Loucy (cell line): ENCODE results near the gene DAZ3.
"Not testable (repeated sequence)": the region's sequence is repeated elsewhere in the genome, so short reads cannot be mapped to it uniquely, and the experiment has no call there.

Source experiments
- H2AFZ ChIP-seq: fragments of 200-600 bp; sonication (generic); 2 replicates; pipeline ENCODE4 v1.6.0; 2016; ENCODE audit warnings: antibody characterized with exemption, mild to moderate bottlenecking, low read length, moderate library complexity
- H3F3A ChIP-seq: fragments of 200-600 bp; 2 replicates; pipeline ENCODE4 v1.6.0; 2016; ENCODE audit warnings: antibody characterized with exemption, low read depth, mild to moderate bottlenecking
- H3K27me3 ChIP-seq: fragments of 200-600 bp; sonication (generic); 2 replicates; pipeline ENCODE4 v1.6.1; 2014; ENCODE audit warnings: low read length, mild to moderate bottlenecking; ENCODE audit not compliant: insufficient read depth, poor library complexity, severe bottlenecking
- H3K36me3 ChIP-seq: fragments of 200-600 bp; sonication (generic); 2 replicates; pipeline ENCODE4 v1.6.1; 2016; ENCODE audit warnings: low read length; ENCODE audit not compliant: insufficient read depth
- H3K4me1 ChIP-seq: fragments of 200-600 bp; sonication (generic); 2 replicates; pipeline ENCODE4 v1.5.1; 2014; ENCODE audit warnings: low read length, mild to moderate bottlenecking; ENCODE audit not compliant: insufficient read depth, poor library complexity, severe bottlenecking
- H3K4me2 ChIP-seq: fragments of 200-600 bp; sonication (generic); 2 replicates; pipeline ENCODE4 v1.6.0; 2014; ENCODE audit warnings: antibody characterized with exemption, low read length, low read depth, mild to moderate bottlenecking; ENCODE audit not compliant: poor library complexity, severe bottlenecking
- H3K4me3 ChIP-seq: fragments of 200-600 bp; sonication (generic); 2 replicates; pipeline ENCODE4 v1.5.1; 2014; ENCODE audit warnings: low read length, mild to moderate bottlenecking, mixed read lengths; ENCODE audit not compliant: poor library complexity, severe bottlenecking
- H3K79me2 ChIP-seq: fragments of 200-600 bp; sonication (generic); 2 replicates; pipeline ENCODE4 v1.6.1; 2014; ENCODE audit warnings: low read length; ENCODE audit not compliant: insufficient read depth
- H3K9ac ChIP-seq: fragments of 200-600 bp; sonication (generic); 2 replicates; pipeline ENCODE4 v1.6.0; 2014; ENCODE audit warnings: mild to moderate bottlenecking, low read depth, low read length, moderate library complexity; ENCODE audit not compliant: poor library complexity, severe bottlenecking
- H3K9me2 ChIP-seq: fragments of 200-600 bp; sonication (generic); replicated peaks from 2 replicates; pipeline ENCODE4 v1.6.1; 2016; ENCODE audit warnings: low read depth, low read length, mixed read lengths
- H3K9me3 ChIP-seq: fragments of 200-600 bp; sonication (generic); 2 replicates; pipeline ENCODE4 v1.6.1; 2014; ENCODE audit warnings: mild to moderate bottlenecking, antibody characterized with exemption, low read length, low read depth; ENCODE audit not compliant: insufficient read depth
- H4K20me1 ChIP-seq: fragments of 200-600 bp; sonication (generic); 2 replicates; pipeline ENCODE4 v1.6.0; 2014; ENCODE audit warnings: antibody characterized with exemption, low read length, mild to moderate bottlenecking; ENCODE audit not compliant: insufficient read depth, poor library complexity, severe bottlenecking

Gene DAZ3

GRCh38 chrY:24813293-24813692 is at the start of gene DAZ3:
Gene DAZ3 (minus strand): TSS chrY:24813393. CDS start chrY:24813185, 208 bp downstream.
- H3K9ac ChIP-seq, H3K27me3 ChIP-seq, H3K4me1 ChIP-seq, H3K4me2 ChIP-seq, H3F3A ChIP-seq, H3K36me3 ChIP-seq, H3K4me3 ChIP-seq, H2AFZ ChIP-seq, H3K9me3 ChIP-seq, H3K9me2 ChIP-seq, H4K20me1 ChIP-seq, H3K79me2 ChIP-seq: not testable (repeated sequence)

GRCh38 chrY:24833619-24834018 is 20.4 kb upstream of the DAZ3 start, which contains the start of gene DAZ4:
Gene DAZ4 (plus strand): TSS chrY:24833919. CDS start chrY:24834127, 208 bp downstream.
- not testable (repeated sequence) for H3K4me1 ChIP-seq, H3K9me2 ChIP-seq, H3K4me3 ChIP-seq, H3K9me3 ChIP-seq, H2AFZ ChIP-seq, H3K27me3 ChIP-seq, H3K79me2 ChIP-seq, H3K36me3 ChIP-seq, H4K20me1 ChIP-seq, H3K4me2 ChIP-seq, H3F3A ChIP-seq, H3K9ac ChIP-seq

- H3K4me3 ChIP-seq, H3K27me3 ChIP-seq, H3K36me3 ChIP-seq, H3K79me2 ChIP-seq, H3F3A ChIP-seq, H3K4me1 ChIP-seq, H3K4me2 ChIP-seq, H2AFZ ChIP-seq, H3K9me3 ChIP-seq, H3K9ac ChIP-seq, H4K20me1 ChIP-seq, H3K9me2 ChIP-seq: not testable (repeated sequence)
Measured at GRCh38 chrY:24825069-24825468, 11.9 kb upstream of the DAZ3 start.

GRCh38 chrY:24824184-24824879 is 11.1 kb upstream of the DAZ3 start:
- H3K4me3 ChIP-seq, H3K4me1 ChIP-seq, H3K4me2 ChIP-seq, H3F3A ChIP-seq, H3K9ac ChIP-seq, H4K20me1 ChIP-seq, H3K27me3 ChIP-seq, H3K79me2 ChIP-seq, H2AFZ ChIP-seq, H3K9me3 ChIP-seq, H3K9me2 ChIP-seq, H3K36me3 ChIP-seq: not testable (repeated sequence)

- not testable (repeated sequence) for H2AFZ ChIP-seq, H3K36me3 ChIP-seq, H3K4me2 ChIP-seq, H3K4me3 ChIP-seq, H4K20me1 ChIP-seq, H3K4me1 ChIP-seq, H3K27me3 ChIP-seq, H3K9me2 ChIP-seq, H3K79me2 ChIP-seq, H3K9me3 ChIP-seq, H3K9ac ChIP-seq, H3F3A ChIP-seq
Measured at GRCh38 chrY:24821836-24822235, 8.6 kb upstream of the DAZ3 start.
